ENCODE data around the gene AMPD1.

DNA sequence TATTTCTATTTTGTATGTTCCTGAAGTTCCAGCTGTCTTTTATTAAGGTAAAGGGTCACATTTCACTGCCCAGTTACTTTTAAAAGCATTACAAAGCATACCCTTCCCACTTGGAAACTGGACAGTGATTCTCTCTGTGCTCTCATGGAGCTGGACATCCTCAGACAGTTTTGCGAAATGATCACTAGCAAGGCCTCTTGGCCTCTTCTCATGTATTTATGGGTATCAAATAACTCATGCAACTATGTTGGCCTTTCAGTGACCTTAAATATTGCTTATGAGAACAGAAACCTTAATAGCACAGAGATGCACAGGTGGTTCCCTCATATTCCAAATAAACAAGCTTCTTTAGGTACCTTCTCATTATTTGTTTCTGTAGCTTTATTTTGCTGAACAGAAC is 7.9 kb upstream of the AMPD1 start:
- TF ChIP-seq POLR2AphosphoS5 (IDR thresholded peaks at IDR 0.05; ENCODE audit: low read depth, low read length) (no peak), ZBTB8A (CRISPR knock-in tag; IDR thresholded peaks at IDR 0.05; ENCODE audit: borderline replicate concordance, low read depth) (no peak), MIXL1 (CRISPR knock-in tag; IDR thresholded peaks at IDR 0.05) (no peak), ZSCAN9 (CRISPR knock-in tag; IDR thresholded peaks at IDR 0.05; ENCODE audit: borderline replicate concordance) (no peak), NFIB (CRISPR knock-in tag; IDR thresholded peaks at IDR 0.05; ENCODE audit: borderline replicate concordance) (no peak), ARNTL (CRISPR knock-in tag; IDR thresholded peaks at IDR 0.05) (no peak)
- TF ChIP-seq, protein P1, sequence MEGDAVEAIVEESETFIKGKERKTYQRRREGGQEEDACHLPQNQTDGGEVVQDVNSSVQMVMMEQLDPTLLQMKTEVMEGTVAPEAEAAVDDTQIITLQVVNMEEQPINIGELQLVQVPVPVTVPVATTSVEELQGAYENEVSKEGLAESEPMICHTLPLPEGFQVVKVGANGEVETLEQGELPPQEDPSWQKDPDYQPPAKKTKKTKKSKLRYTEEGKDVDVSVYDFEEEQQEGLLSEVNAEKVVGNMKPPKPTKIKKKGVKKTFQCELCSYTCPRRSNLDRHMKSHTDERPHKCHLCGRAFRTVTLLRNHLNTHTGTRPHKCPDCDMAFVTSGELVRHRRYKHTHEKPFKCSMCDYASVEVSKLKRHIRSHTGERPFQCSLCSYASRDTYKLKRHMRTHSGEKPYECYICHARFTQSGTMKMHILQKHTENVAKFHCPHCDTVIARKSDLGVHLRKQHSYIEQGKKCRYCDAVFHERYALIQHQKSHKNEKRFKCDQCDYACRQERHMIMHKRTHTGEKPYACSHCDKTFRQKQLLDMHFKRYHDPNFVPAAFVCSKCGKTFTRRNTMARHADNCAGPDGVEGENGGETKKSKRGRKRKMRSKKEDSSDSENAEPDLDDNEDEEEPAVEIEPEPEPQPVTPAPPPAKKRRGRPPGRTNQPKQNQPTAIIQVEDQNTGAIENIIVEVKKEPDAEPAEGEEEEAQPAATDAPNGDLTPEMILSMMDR (CRISPR knock-in tag; IDR thresholded peaks at IDR 0.05): no peak
